Dendritic cell treated with granulocyte-macrophage colony-stimulating factor and Interleukin-4, amounts not matched to agents 40 ng/mL and 50 ng/mL, for 4 days (primary cell): ENCODE measurements around the gene PERCC1.

Source experiments
- H3K27ac Mint-ChIP-seq: one replicate; pipeline ENCODE4 v1.8.0; 2022; ENCODE audit warnings: mild to moderate bottlenecking, mixed read lengths
- H3K27me3 Mint-ChIP-seq: one replicate; pipeline ENCODE4 v1.8.0; 2022; ENCODE audit warnings: mild to moderate bottlenecking, mixed read lengths
- H3K36me3 Mint-ChIP-seq: one replicate; pipeline ENCODE4 v1.8.0; 2022; ENCODE audit warnings: low read depth, mixed read lengths
- H3K4me1 Mint-ChIP-seq: one replicate; pipeline ENCODE4 v1.8.0; 2022; ENCODE audit warnings: low read depth, mixed read lengths
- H3K4me3 Mint-ChIP-seq: one replicate; pipeline ENCODE4 v1.8.0; 2022; ENCODE audit warnings: mild to moderate bottlenecking, moderate library complexity, mixed read lengths
- H3K9me3 Mint-ChIP-seq: one replicate; pipeline ENCODE4 v1.8.0; 2022; ENCODE audit warnings: mixed read lengths
- intact Hi-C: fragments of 100-400 bp; cut with micrococcal nuclease; formaldehyde crosslinking; loops from one replicate; pipeline ENCODE4 v1.15.0; 2022

PERCC1 gene

DNA sequence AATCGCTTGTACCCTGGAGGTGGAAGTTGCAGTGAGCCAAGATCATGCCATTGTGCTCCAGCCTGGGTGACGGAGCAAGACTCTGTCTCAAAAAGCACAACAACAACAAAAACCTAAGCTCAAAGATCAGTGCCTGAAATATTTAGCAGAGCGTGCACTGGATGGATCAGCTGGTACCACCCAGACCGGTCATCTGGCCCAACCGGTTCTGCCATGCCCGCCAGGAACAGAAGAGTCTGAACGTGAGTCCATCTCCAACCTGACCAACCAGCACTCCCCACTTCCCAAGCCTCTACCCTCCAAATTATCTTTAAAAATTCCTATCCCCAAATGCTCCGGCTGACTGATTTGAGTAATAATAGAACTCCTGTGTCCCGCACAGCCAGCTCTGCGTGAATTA, 8.8 kb upstream of the PERCC1 start:
- peak overlapping the region; percentile 44 for H3K4me3 Mint-ChIP-seq
- H3K27ac Mint-ChIP-seq = peak overlapping the region; percentile 100
- H3K36me3 Mint-ChIP-seq = peaks cover 26% of the 10 kb centered on the region
- intact Hi-C loops = loop anchor here (10.0 kb wide), 1 partner anchor 193 kb away; the partner anchor contains the start of genes CRAMP1 and IFT140
- H3K4me1 Mint-ChIP-seq = peaks cover 37% of the 10 kb centered on the region
- no peaks in the 10 kb centered on the region for H3K27me3 Mint-ChIP-seq
- H3K9me3 Mint-ChIP-seq = no peaks in the 10 kb centered on the region

DNA sequence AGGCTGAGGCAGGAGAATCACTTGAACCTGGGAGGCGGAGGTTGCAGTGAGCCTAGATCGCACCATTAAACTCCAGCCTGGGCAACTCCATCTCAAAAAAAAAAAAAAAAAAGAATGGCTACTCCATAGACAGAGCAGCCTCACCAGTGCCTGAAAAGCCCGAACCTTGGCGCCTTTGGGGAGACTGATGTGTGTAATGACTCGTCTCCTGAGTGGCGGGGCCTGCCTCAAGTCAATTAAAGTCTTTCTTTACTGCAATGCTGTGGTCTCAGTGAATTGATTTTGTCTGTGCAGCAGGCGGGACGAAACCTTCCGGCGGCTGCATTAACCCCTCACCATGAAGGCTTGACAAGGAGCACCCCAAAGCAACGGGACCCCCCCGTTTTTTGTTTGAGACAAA, 6.8 kb upstream of the PERCC1 start:
- Mint-ChIP-seq H3K4me1 (peaks cover 21% of the 10 kb centered on the region), H3K4me3 (no peak overlapping the region), H3K27ac (no peak overlapping the region), H3K9me3 (no peaks in the 10 kb centered on the region), H3K27me3 (no peaks in the 10 kb centered on the region), H3K36me3 (peaks cover 15% of the 10 kb centered on the region)
- intact Hi-C loops = loop anchor here (10.0 kb wide), 1 partner anchor 191 kb away; the partner anchor contains the start of genes CRAMP1 and IFT140

DNA sequence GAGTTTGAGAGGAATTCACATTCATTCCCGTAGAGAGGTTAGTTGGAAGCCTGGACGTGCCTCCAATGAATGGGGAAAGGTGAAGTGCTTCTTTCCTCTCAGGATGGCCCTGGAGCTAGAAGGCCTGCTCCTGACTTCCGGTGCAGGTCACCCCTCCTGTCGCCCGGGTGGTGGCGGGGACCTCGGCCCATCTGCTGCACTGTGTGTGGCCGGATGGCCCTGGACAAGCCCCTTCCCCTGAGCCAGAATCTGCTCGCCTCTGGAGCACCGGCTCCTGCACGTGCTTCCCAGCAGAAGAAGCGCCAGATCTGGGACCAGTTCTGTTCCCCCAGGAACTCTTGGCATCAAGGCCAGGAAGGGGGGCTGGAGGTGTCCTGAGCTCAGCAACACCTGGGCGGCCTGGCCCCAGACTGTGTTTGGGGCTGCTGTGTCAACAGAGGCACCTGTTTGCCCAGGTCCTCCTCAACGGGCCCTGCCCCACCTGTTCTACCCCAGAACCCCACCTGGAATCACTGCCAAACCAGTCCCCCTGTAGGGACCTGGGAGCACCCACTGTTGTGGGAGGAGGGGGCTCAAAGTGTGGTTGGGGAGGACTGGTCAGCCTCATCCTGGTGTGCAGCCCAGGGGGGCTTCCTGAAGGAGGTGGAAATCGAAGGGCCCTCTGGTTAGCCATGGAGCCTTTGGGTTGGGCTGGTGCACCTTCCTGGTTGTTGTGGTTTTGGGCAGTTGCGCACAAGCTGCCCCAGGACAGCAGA, 5.1 kb upstream of the PERCC1 start:
- no peak overlapping the region for H3K27ac Mint-ChIP-seq
- peaks cover 9% of the 10 kb centered on the region for H3K27me3 Mint-ChIP-seq
- H3K9me3 Mint-ChIP-seq = no peaks in the 10 kb centered on the region
- peaks cover 11% of the 10 kb centered on the region for H3K4me1 Mint-ChIP-seq
- no peak overlapping the region for H3K4me3 Mint-ChIP-seq
- intact Hi-C loops = loop anchor here (10.0 kb wide), 1 partner anchor 189 kb away; the partner anchor contains the start of genes CRAMP1 and IFT140
- H3K36me3 Mint-ChIP-seq = peaks cover 6% of the 10 kb centered on the region

DNA sequence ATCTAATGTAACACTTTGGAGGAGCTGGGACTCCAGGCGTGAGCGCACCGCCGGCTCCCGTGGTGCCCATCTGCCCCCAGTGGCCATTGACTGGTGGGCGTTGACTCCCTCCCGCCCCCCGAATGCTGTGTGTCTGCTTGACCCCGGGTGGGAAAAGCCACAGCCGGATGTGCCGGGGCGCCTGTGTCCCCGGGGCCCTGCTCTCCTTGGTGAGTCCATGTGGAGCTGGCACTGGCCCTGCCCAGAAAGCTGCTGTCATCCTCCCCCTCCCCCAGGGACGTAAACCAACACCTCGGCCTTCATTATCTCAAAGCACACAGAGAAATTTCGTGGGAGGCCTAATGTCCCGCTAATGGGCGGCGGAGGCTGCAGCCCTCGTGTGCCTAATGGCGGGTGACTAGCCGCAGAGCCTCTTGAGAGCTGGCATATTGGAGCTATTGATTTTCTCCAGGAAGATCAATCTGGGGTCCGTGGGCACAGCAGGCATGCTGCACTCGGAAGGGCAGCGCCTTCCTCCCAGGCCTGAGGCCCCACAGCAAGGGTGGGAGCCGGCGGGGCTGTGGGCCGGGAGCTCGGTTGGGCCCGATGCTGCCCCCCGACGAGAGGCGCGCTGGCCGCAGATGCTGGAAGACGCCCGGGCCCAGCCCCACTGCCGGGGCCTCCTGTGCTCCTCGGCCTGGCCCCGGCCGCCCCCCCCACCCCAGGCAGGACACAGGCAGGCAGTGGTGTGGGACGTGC, 4.0 kb upstream of the PERCC1 start:
- Mint-ChIP-seq H3K36me3 (no peaks in the 10 kb centered on the region), H3K4me3 (no peak overlapping the region), H3K27ac (no peak overlapping the region), H3K27me3 (peaks cover 18% of the 10 kb centered on the region), H3K9me3 (no peaks in the 10 kb centered on the region), H3K4me1 (peaks cover 6% of the 10 kb centered on the region)
- intact Hi-C loops = loop anchor here (10.0 kb wide), 1 partner anchor 188 kb away; the partner anchor contains the start of genes CRAMP1 and IFT140

DNA sequence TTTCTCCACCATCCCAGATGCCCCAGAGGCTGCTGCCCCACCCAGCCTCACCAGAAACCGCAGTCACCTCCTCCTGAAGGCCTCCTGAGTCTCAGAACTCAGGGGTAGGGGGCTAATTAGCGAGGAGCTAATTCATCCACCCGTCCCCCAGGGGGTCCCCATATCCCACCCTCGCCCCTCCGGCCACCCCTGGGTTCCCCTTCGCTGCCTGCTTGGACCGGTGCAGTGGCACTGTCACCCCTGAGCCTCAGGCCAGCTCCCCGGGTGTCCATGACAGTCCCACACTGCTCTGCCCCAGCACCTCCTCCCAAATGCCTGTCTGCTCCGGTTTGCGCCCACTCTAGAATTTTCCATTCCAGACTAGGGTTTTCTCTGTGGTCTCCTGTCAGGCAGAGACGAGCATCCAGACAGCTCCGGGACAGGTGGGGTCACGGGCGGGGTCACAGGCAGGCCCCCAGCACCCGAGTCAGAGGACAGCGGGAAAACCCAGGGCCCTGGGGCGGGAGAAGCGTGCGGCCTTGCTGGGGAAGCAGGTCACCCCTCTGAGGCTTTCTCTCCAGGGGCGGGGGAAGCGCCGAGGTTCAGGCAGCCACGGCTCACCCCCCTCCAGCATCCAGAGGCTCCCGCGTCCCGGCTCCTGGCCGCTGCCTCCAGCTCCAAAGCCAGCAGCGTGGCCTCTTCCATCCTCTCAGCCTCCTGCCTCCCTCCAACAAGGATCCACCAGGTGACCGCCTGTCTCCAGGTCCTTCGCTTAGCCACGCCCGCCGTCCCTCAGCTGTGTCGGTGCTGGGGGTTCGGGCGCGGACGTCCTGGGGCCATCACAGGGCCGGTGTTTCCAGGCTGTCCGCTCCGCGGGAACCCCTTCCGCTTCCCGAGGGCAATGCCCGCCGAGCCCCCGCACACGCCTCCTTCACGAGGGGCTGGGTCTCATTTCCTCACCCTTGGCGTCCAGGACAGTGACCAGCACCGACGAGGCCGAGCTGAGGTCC, 3.1 kb upstream of the PERCC1 start:
- intact Hi-C loops = loop anchor here (10.0 kb wide), 1 partner anchor 187 kb away; the partner anchor contains the start of genes CRAMP1 and IFT140
- Mint-ChIP-seq H3K4me3 (peak overlapping the region; percentile 48), H3K27ac (peak overlapping the region; percentile 70), H3K27me3 (peaks cover 24% of the 10 kb centered on the region), H3K36me3 (no peaks in the 10 kb centered on the region), H3K4me1 (no peaks in the 10 kb centered on the region), H3K9me3 (no peaks in the 10 kb centered on the region)

DNA sequence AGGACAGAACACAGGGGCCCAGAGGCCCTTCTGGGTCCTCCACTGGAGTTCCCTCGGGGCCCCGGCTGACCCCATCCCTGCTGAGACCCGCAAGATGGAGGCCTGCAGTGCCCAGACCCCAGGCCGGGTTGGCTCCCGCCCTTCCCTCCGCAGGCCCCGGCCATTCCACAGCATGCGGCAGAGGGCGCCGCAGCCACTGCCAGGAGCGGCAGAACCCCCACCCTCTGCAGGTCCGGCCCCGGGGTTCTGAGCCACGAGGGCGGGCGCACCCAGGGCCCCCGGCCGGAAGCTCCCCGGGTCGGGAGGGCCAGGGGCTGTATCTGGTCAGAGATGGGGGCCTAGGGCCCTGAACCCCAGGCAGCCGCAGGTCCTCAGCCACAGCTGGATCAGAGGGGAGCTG, 2.4 kb upstream of the PERCC1 start:
- Mint-ChIP-seq H3K27ac (peak overlapping the region; percentile 70), H3K9me3 (no peaks in the 10 kb centered on the region), H3K4me3 (peak overlapping the region; percentile 48), H3K27me3 (peaks cover 27% of the 10 kb centered on the region), H3K4me1 (no peaks in the 10 kb centered on the region), H3K36me3 (no peaks in the 10 kb centered on the region)
- intact Hi-C loops = loop anchor here (10.0 kb wide), 1 partner anchor 186 kb away; the partner anchor contains the start of genes CRAMP1 and IFT140

DNA sequence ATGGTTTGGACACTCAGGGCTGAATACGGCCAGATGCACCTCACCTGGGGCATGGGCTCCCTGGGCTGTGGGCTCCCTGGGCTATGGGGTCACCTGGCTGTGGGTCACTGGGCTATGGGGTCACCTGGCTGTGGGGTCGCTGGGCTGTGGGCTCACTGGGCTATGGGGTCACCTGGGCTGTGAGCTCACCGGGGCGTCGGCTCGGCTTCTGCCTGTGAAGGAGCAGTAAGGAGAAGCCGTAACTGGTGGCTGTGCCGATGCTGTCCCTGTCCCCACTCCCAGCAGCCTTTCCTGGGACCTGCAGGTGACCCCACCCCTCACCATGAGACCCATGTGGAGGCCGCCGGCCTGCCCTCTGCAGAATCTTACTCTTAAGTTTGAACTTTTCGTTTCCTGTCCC, 1.9 kb upstream of the PERCC1 start:
- Mint-ChIP-seq H3K36me3 (no peaks in the 10 kb centered on the region), H3K27me3 (peaks cover 27% of the 10 kb centered on the region), H3K27ac (no peak overlapping the region), H3K4me1 (no peaks in the 10 kb centered on the region), H3K4me3 (no peak overlapping the region), H3K9me3 (no peaks in the 10 kb centered on the region)
- intact Hi-C loops = loop anchor here (10.0 kb wide), 1 partner anchor 186 kb away; the partner anchor contains the start of genes CRAMP1 and IFT140

DNA sequence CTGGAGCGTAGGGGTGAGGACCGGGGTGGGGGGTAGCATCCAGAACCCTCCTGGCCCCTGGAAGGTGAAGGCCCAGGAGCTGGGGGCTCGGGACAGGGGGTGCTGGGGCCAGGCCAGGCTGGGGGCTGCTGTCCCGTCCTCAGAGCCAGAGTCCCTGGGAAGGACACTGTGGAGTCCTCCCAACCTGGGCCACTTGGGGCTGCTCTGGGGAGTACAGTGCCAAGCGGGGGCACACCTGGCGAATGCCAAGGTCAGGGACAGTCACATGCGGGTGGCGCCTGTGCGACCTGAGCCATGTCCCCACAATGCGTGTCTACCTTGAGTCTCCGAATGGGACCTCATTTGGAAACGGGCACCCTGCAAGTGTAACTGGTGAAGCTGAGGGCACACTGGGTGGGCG, 1.2 kb upstream of the PERCC1 start:
- H3K36me3 Mint-ChIP-seq = peaks cover 2% of the 10 kb centered on the region
- H3K4me3 Mint-ChIP-seq = no peak overlapping the region
- H3K9me3 Mint-ChIP-seq = no peaks in the 10 kb centered on the region
- intact Hi-C loops = loop anchor here (10.0 kb wide), 1 partner anchor 185 kb away; the partner anchor contains the start of genes CRAMP1 and IFT140
- no peaks in the 10 kb centered on the region for H3K4me1 Mint-ChIP-seq
- H3K27ac Mint-ChIP-seq = no peak overlapping the region
- peaks cover 27% of the 10 kb centered on the region for H3K27me3 Mint-ChIP-seq

DNA sequence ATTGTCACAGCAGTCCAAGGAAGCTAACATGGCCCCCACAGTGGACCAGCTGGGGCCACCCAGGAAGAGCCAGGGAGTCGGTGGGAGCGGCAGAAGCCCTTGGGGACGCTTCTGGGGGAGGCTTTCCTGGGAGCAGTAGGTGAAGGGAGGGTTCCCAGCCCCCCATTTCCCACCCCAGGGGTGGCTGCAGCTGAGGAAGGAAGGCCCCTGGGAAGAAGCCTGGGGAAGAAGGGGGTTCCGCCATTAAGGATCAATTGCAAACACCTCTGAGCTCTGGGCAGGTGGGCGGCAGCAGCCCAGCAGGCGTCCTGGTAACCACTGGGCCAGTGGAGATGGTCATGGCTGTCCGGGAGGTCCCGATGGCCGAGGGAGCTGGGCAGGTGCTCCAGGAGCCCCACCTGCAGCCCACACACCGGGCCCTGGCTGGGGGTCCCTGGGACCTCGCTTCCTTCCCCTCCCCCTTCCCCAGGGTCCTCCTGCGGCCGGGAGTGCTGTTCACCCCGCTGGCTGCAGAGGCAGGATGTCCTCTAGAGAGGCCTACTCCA, 592 bp upstream of the PERCC1 start:
- peaks cover 9% of the 10 kb centered on the region for H3K36me3 Mint-ChIP-seq
- no peak overlapping the region for H3K27ac Mint-ChIP-seq
- no peak overlapping the region for H3K4me3 Mint-ChIP-seq
- intact Hi-C loops = no loop called here
- H3K27me3 Mint-ChIP-seq = peaks cover 27% of the 10 kb centered on the region
- H3K9me3 Mint-ChIP-seq = no peaks in the 10 kb centered on the region
- no peaks in the 10 kb centered on the region for H3K4me1 Mint-ChIP-seq

DNA sequence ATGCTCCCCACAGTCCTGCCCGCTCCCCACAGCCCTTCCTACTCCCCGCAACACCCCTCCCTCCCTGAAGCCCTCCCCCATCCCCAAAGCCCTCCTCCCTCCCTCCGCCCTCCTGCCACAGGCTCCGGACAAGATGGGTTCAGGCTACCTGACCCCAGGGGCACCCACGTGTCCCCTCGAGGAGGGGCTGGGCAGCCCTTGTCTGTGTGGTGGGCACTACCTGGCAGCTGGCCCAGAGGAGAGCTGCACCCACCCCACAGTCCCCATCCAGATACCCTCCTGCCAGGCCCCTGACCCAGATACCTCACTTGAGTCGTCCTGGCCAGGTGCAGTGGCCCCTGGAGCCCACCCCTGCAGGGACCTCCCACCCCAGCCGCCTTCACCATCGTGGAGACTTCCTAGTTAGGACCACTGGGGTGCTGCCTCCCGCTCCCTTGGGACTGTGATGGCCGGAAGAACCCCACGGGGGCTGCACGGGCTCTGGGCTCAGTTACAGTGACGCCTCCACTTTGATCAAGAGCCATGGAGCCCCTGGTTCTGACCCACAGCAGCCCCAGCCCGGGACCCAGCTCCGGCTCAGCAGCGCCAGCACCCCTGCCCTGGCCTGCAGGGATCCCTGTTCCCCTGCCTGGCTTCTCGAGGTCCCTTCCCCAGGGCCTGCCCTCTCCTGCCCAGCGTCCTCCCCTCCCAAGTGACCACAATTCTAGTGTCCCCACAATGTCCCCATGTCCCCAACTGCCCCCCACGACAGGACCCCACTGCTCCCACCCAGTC, 806 bp downstream of the PERCC1 start:
- Mint-ChIP-seq H3K4me3 (no peak overlapping the region), H3K9me3 (no peaks in the 10 kb centered on the region), H3K4me1 (no peaks in the 10 kb centered on the region), H3K27me3 (peaks cover 27% of the 10 kb centered on the region), H3K36me3 (peaks cover 23% of the 10 kb centered on the region), H3K27ac (no peak overlapping the region)
- intact Hi-C loops = no loop called here

DNA sequence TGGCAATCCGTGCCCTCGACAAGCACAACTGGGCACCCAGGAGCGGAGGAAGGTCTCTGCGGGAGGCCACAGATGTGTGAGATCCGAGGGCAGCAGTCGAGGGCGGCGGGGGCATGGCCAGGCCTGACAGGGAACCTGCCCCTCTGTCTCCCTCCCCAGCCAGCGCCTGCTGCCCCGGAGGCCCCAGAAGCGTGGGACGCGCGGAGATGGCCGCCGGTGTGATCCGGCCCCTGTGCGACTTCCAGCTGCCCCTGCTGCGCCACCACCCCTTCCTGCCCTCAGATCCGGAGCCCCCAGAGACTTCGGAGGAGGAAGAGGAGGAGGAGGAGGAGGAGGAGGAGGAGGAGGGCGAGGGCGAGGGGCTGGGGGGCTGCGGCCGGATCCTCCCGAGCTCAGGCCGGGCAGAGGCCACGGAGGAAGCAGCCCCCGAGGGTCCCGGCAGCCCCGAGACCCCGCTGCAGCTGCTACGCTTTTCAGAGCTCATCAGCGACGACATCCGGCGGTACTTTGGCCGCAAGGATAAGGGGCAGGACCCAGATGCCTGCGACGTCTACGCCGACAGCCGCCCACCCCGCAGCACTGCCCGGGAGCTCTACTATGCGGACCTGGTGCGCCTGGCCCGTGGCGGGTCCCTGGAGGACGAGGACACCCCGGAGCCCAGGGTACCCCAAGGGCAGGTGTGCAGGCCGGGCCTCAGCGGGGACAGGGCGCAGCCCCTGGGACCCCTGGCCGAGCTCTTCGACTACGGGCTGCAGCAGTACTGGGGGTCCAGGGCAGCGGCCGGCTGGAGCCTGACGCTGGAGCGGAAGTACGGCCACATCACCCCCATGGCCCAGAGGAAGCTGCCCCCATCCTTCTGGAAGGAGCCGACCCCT, 1.7 kb downstream of the PERCC1 start:
- Mint-ChIP-seq H3K27ac (peak overlapping the region; percentile 23), H3K36me3 (peaks cover 29% of the 10 kb centered on the region), H3K9me3 (no peaks in the 10 kb centered on the region), H3K4me3 (no peak overlapping the region), H3K4me1 (no peaks in the 10 kb centered on the region), H3K27me3 (peaks cover 27% of the 10 kb centered on the region)
- intact Hi-C loops = no loop called here

DNA sequence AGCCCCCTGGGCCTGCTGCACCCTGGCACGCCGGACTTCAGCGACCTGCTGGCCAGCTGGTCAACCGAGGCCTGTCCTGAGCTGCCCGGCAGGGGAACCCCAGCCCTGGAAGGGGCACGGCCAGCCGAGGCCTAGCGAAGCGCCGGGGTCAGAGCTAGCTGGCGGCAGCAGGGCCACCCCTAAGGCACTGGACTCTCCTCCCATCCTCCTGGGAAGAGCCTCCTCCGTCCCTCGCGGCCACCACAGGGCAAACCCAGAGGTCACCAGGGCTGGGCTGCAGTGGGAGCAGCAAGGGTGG, 2.3 kb downstream of the PERCC1 start:
- Mint-ChIP-seq H3K4me1 (no peaks in the 10 kb centered on the region), H3K36me3 (peaks cover 34% of the 10 kb centered on the region), H3K9me3 (no peaks in the 10 kb centered on the region), H3K27ac (no peak overlapping the region), H3K4me3 (no peak overlapping the region), H3K27me3 (peaks cover 27% of the 10 kb centered on the region)
- intact Hi-C loops = no loop called here
